ENCODE data around the gene FIS1. TPM values are rescaled to one million over a fixed set of nuclear protein-coding genes. Genes with fewer than 3 reads are reported as not detected.

Gene FIS1
- polyA plus RNA-seq, 1 donor from 2014 or later, result 322 TPM

- TF ChIP-seq REST (IDR thresholded peaks at IDR 0.05; ENCODE audit: borderline replicate concordance) (no peak), RAD21 (conservative IDR thresholded peaks at IDR 0.05) (no peak), EZH2 (IDR thresholded peaks at IDR 0.05; ENCODE audit: borderline replicate concordance, insufficient read depth, low read length, poor library complexity, severe bottlenecking) (no peak), CTCF (IDR thresholded peaks at IDR 0.05; ENCODE audit: poor library complexity, severe bottlenecking) (no peak), POLR2AphosphoS5 (IDR thresholded peaks at IDR 0.05) (no peak), MXI1 (conservative IDR thresholded peaks at IDR 0.05; ENCODE audit: poor library complexity, severe bottlenecking) (no peak), TAF1 (IDR thresholded peaks at IDR 0.05; ENCODE audit: low read depth) (no peak), SMC3 (conservative IDR thresholded peaks at IDR 0.05; ENCODE audit: poor library complexity) (no peak), EP300 (conservative IDR thresholded peaks at IDR 0.05; ENCODE audit: poor library complexity, severe bottlenecking) (no peak)
- H3K4me2 ChIP-seq (ENCODE audit: low read length), result no peak overlapping the region
- H3K9me2 ChIP-seq (ENCODE audit: insufficient read depth, low read length), result no peaks in the 10 kb centered on the region
- H3F3A ChIP-seq (ENCODE audit: insufficient read depth, low read length, poor library complexity, severe bottlenecking), result no peaks in the 10 kb centered on the region
- no peak overlapping the region for H3K4me3 ChIP-seq (ENCODE audit: low read length)
- H3K36me3 ChIP-seq (ENCODE audit: insufficient read depth, low read length), result no peaks in the 10 kb centered on the region
- H3K9me3 ChIP-seq (ENCODE audit: low read length), result no peaks in the 10 kb centered on the region
- no peak overlapping the region for H2AFZ ChIP-seq (ENCODE audit: low read depth, low read length)
- H3K79me2 ChIP-seq (replicated peaks; ENCODE audit: insufficient read depth, low read length), result no peaks in the 10 kb centered on the region
- no peak overlapping the region for H3K27ac ChIP-seq (ENCODE audit: low read length)
- peaks cover 19% of the 10 kb centered on the region for H3K27me3 ChIP-seq (ENCODE audit: insufficient read depth, low read depth, low read length)
- no peaks in the 10 kb centered on the region for H4K20me1 ChIP-seq (ENCODE audit: insufficient read depth)
- no peak overlapping the region for H3K9ac ChIP-seq (ENCODE audit: low read length)
Measured at GRCh38 chr7:101206665-101207042, 38.2 kb downstream of the FIS1 start.

GRCh38 chr7:101205901-101206664 lies 38.8 kb downstream of the FIS1 start:
- H4K20me1 ChIP-seq (ENCODE audit: insufficient read depth), result no peaks in the 10 kb centered on the region
- no peak overlapping the region for H3K4me3 ChIP-seq (ENCODE audit: low read length)
- H2AFZ ChIP-seq (ENCODE audit: low read depth, low read length), result no peak overlapping the region
- H3K9me2 ChIP-seq (ENCODE audit: insufficient read depth, low read length), result no peaks in the 10 kb centered on the region
- H3F3A ChIP-seq (ENCODE audit: insufficient read depth, low read length, poor library complexity, severe bottlenecking), result no peaks in the 10 kb centered on the region
- H3K36me3 ChIP-seq (ENCODE audit: insufficient read depth, low read length), result no peaks in the 10 kb centered on the region
- H3K9me3 ChIP-seq (ENCODE audit: low read length), result no peaks in the 10 kb centered on the region
- no peak overlapping the region for H3K27ac ChIP-seq (ENCODE audit: low read length)
- H3K4me2 ChIP-seq (ENCODE audit: low read length), result no peak overlapping the region
- TF ChIP-seq POLR2AphosphoS5 (IDR thresholded peaks at IDR 0.05), result no peak
- no peak for TF ChIP-seq RAD21 (conservative IDR thresholded peaks at IDR 0.05)
- no peak for TF ChIP-seq EZH2 (IDR thresholded peaks at IDR 0.05; ENCODE audit: borderline replicate concordance, insufficient read depth, low read length, poor library complexity, severe bottlenecking)
- TF ChIP-seq SMC3 (conservative IDR thresholded peaks at IDR 0.05; ENCODE audit: poor library complexity), result no peak
- TF ChIP-seq REST (IDR thresholded peaks at IDR 0.05; ENCODE audit: borderline replicate concordance), result no peak
- no peak for TF ChIP-seq MXI1 (conservative IDR thresholded peaks at IDR 0.05; ENCODE audit: poor library complexity, severe bottlenecking)
- TF ChIP-seq TAF1 (IDR thresholded peaks at IDR 0.05; ENCODE audit: low read depth), result no peak
- TF ChIP-seq EP300 (conservative IDR thresholded peaks at IDR 0.05; ENCODE audit: poor library complexity, severe bottlenecking), result no peak
- TF ChIP-seq CTCF (IDR thresholded peaks at IDR 0.05; ENCODE audit: poor library complexity, severe bottlenecking), result no peak
- H3K27me3 ChIP-seq (ENCODE audit: insufficient read depth, low read depth, low read length), result peaks cover 24% of the 10 kb centered on the region
- no peak overlapping the region for H3K9ac ChIP-seq (ENCODE audit: low read length)
- H3K79me2 ChIP-seq (replicated peaks; ENCODE audit: insufficient read depth, low read length), result no peaks in the 10 kb centered on the region
